GM23338 (cell line): ENCODE data around the gene IMPDH1.

ENCODE experiments used
- CREB1 ChIP-seq: fragments of 250-450 bp; sonication (Bioruptor Pico); IDR thresholded peaks from 2 replicates; pipeline ENCODE4 v1.5.0; 2020; ENCODE audit warnings: low read depth, mild to moderate bottlenecking, moderate library complexity
- EZH2 ChIP-seq: fragments of 200-600 bp; sonication (generic); IDR thresholded peaks from one replicate; pipeline ENCODE4 v1.8.0; 2017; ENCODE audit warnings: antibody characterized with exemption, mild to moderate bottlenecking, low read depth; ENCODE audit not compliant: unreplicated experiment
- EZH2phosphoT487 ChIP-seq: fragments of 200-600 bp; sonication (generic); IDR thresholded peaks from one replicate; pipeline ENCODE4 v1.8.1; 2018; ENCODE audit warnings: antibody characterized with exemption; ENCODE audit not compliant: unreplicated experiment
- JUNB ChIP-seq: IDR thresholded peaks from one replicate; pipeline ENCODE4 v1.6.1; 2016; ENCODE audit warnings: antibody characterized with exemption; ENCODE audit not compliant: unreplicated experiment
- POLR2AphosphoS5 ChIP-seq: IDR thresholded peaks from 2 replicates; pipeline ENCODE4 v1.6.1; 2016; ENCODE audit warnings: antibody characterized with exemption, low read depth
- ZNF114 ChIP-seq: fragments of 250-450 bp; sonication (Bioruptor Pico); IDR thresholded peaks from 2 replicates; pipeline ENCODE4 v1.5.0; 2020; ENCODE audit warnings: mild to moderate bottlenecking, moderate library complexity
- TF ChIP-seq, protein P1 (sequence below), 2 experiments: fragments of 200-600 bp in 1 of 2; sonication (generic) in 1 of 2; conservative IDR thresholded peaks; 2 replicates each; pipeline versions ENCODE4 v1.5.1 to v1.6.1; 2016 to 2017; ENCODE audit warnings: antibody characterized with exemption in 2 of 2, low read depth in 2 of 2, mild to moderate bottlenecking in 2 of 2, moderate library complexity in 1 of 2
- TF ChIP-seq, protein P2 (sequence below): IDR thresholded peaks from one replicate; pipeline ENCODE4 v1.6.1; 2018; ENCODE audit warnings: antibody characterized with exemption; ENCODE audit not compliant: unreplicated experiment

DNA sequence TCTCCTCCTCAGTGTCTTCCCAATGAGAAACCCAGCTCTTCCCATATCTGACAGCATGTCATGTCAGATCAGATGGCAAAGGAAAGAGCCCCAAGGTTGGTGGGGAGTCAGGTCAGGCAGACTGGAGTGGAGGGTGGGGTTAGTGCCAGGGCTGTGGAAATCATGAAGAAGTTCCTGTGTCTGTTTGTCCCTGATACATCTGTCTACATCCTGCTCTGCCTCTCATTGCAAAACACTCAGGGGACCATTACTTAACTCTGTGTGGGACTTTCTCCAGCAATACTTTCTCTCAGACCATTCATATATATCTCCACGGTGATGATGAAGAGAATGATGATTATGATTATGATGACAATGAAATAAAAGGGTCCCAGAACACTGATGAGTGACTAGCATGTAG is 51.5 kb downstream of the IMPDH1 start:
- TF ChIP-seq, protein P1, sequence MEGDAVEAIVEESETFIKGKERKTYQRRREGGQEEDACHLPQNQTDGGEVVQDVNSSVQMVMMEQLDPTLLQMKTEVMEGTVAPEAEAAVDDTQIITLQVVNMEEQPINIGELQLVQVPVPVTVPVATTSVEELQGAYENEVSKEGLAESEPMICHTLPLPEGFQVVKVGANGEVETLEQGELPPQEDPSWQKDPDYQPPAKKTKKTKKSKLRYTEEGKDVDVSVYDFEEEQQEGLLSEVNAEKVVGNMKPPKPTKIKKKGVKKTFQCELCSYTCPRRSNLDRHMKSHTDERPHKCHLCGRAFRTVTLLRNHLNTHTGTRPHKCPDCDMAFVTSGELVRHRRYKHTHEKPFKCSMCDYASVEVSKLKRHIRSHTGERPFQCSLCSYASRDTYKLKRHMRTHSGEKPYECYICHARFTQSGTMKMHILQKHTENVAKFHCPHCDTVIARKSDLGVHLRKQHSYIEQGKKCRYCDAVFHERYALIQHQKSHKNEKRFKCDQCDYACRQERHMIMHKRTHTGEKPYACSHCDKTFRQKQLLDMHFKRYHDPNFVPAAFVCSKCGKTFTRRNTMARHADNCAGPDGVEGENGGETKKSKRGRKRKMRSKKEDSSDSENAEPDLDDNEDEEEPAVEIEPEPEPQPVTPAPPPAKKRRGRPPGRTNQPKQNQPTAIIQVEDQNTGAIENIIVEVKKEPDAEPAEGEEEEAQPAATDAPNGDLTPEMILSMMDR (conservative IDR thresholded peaks at IDR 0.05; ENCODE audit: low read depth in 2 of 2) = no peak
- TF ChIP-seq CREB1 (CRISPR knock-in tag) = no peak
- TF ChIP-seq ZNF114 = no peak
- no peak for TF ChIP-seq POLR2AphosphoS5
- TF ChIP-seq EZH2 = no peak
- TF ChIP-seq EZH2phosphoT487 = no peak
- no peak for TF ChIP-seq JUNB
- TF ChIP-seq, protein P2, sequence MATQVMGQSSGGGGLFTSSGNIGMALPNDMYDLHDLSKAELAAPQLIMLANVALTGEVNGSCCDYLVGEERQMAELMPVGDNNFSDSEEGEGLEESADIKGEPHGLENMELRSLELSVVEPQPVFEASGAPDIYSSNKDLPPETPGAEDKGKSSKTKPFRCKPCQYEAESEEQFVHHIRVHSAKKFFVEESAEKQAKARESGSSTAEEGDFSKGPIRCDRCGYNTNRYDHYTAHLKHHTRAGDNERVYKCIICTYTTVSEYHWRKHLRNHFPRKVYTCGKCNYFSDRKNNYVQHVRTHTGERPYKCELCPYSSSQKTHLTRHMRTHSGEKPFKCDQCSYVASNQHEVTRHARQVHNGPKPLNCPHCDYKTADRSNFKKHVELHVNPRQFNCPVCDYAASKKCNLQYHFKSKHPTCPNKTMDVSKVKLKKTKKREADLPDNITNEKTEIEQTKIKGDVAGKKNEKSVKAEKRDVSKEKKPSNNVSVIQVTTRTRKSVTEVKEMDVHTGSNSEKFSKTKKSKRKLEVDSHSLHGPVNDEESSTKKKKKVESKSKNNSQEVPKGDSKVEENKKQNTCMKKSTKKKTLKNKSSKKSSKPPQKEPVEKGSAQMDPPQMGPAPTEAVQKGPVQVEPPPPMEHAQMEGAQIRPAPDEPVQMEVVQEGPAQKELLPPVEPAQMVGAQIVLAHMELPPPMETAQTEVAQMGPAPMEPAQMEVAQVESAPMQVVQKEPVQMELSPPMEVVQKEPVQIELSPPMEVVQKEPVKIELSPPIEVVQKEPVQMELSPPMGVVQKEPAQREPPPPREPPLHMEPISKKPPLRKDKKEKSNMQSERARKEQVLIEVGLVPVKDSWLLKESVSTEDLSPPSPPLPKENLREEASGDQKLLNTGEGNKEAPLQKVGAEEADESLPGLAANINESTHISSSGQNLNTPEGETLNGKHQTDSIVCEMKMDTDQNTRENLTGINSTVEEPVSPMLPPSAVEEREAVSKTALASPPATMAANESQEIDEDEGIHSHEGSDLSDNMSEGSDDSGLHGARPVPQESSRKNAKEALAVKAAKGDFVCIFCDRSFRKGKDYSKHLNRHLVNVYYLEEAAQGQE = no peak
